ENCODE measurements around the gene MACROD2.

Gene MACROD2

GRCh38 chr20:15031546-15032351 is 1036.4 kb downstream of the MACROD2 start:
- no peak for DNase-seq

GRCh38 chr20:15032352-15032622 is 1037.0 kb downstream of the MACROD2 start:
- DNase-seq, result no peak

- DNase-seq, result no peak
Measured at GRCh38 chr20:15033269-15033668, 1038.0 kb downstream of the MACROD2 start.

- no peak for DNase-seq
Measured at GRCh38 chr20:15033891-15034290, 1038.6 kb downstream of the MACROD2 start.

GRCh38 chr20:15036948-15037347 is 1041.6 kb downstream of the MACROD2 start:
- DNase-seq, result no peak

- no peak for DNase-seq
Measured at GRCh38 chr20:15039088-15039752, 1043.9 kb downstream of the MACROD2 start.

- DNase-seq, result no peak
Measured at GRCh38 chr20:15042723-15043122, 1047.4 kb downstream of the MACROD2 start.

- no peak for DNase-seq
Measured at GRCh38 chr20:15045246-15045645, 1049.9 kb downstream of the MACROD2 start.

GRCh38 chr20:15047042-15047441 is 1051.7 kb downstream of the MACROD2 start:
- no peak for DNase-seq

GRCh38 chr20:15047601-15048000 is 1052.3 kb downstream of the MACROD2 start:
- no peak for DNase-seq

- DNase-seq, result no peak
Measured at GRCh38 chr20:15056246-15056645, 1060.9 kb downstream of the MACROD2 start.

- no peak for DNase-seq
Measured at GRCh38 chr20:15058841-15059240, 1063.5 kb downstream of the MACROD2 start.

- DNase-seq, result no peak
Measured at GRCh38 chr20:15059438-15059837, 1064.1 kb downstream of the MACROD2 start.

GRCh38 chr20:15060265-15061060 is 1065.1 kb downstream of the MACROD2 start:
- no peak for DNase-seq

- no peak for DNase-seq
Measured at GRCh38 chr20:15061061-15061430, 1065.7 kb downstream of the MACROD2 start.

- no peak for DNase-seq
Measured at GRCh38 chr20:15061955-15062354, 1066.6 kb downstream of the MACROD2 start.

- DNase-seq, result no peak
Measured at GRCh38 chr20:15063081-15063480, 1067.8 kb downstream of the MACROD2 start.

GRCh38 chr20:15064741-15065140 is 1069.4 kb downstream of the MACROD2 start:
- DNase-seq, result no peak

- DNase-seq, result no peak
Measured at GRCh38 chr20:15065794-15066193, 1070.5 kb downstream of the MACROD2 start.

- DNase-seq, result no peak
Measured at GRCh38 chr20:15068486-15068885, 1073.2 kb downstream of the MACROD2 start.

GRCh38 chr20:15069355-15069754 is 1074.0 kb downstream of the MACROD2 start:
- DNase-seq, result no peak

GRCh38 chr20:15071085-15071808 is 1075.9 kb downstream of the MACROD2 start:
- no peak for DNase-seq

Measured in anterior cingulate cortex (tissue), 58 donors.